Kidney (tissue), 14 donors: ENCODE results near the gene LHFPL6. TPM values are rescaled to one million over a fixed set of nuclear protein-coding genes. Genes with fewer than 3 reads are reported as not detected.

Experiments used
- DNase-seq, 5 donors: peaks; one replicate each; pipeline ENCODE4 v3.0.0-alpha.2; 2013 to 2020
- FAIRE-seq: peaks from 2 replicates; lab custom pipeline; 2012; peaks lifted over from hg19 to GRCh38; lab: Jason Lieb, UNC
- H3K27ac ChIP-seq, 2 donors: one replicate each; pipeline ENCODE4 v1.7.0; 2013; ENCODE audit warnings: low read depth in 2 of 2, low read length in 2 of 2, inconsistent platforms in 1 of 2
- H3K27me3 ChIP-seq: one replicate; pipeline ENCODE4 v1.7.1; 2013; ENCODE audit warnings: low read length, inconsistent platforms; ENCODE audit not compliant: control insufficient read depth, insufficient read depth
- H3K36me3 ChIP-seq, 3 donors: one replicate each; pipeline versions ENCODE4 v1.7.0 to v1.7.1; 2013; ENCODE audit warnings: low read length in 3 of 3, control low read depth in 1 of 3, inconsistent platforms in 1 of 3; ENCODE audit not compliant: insufficient read depth in 3 of 3, control insufficient read depth in 2 of 3
- H3K4me1 ChIP-seq, 3 donors: one replicate each; pipeline versions ENCODE4 v1.7.0 to v1.7.1; 2013; ENCODE audit warnings: low read length in 3 of 3, inconsistent platforms in 1 of 3, low read depth in 1 of 3; ENCODE audit not compliant: control insufficient read depth in 2 of 3, insufficient read depth in 2 of 3
- H3K4me3 ChIP-seq, 3 donors: one replicate each; pipeline versions ENCODE4 v1.7.0 to v1.8.1; 2013; ENCODE audit warnings: low read length in 3 of 3, control low read depth in 1 of 3, inconsistent platforms in 1 of 3
- H3K9ac ChIP-seq, 3 donors: one replicate each; pipeline versions ENCODE4 v1.7.0 to v1.7.1; 2013; ENCODE audit warnings: low read length in 3 of 3, control low read depth in 1 of 3, inconsistent platforms in 1 of 3
- H3K9me3 ChIP-seq, 3 donors: one replicate each; pipeline versions ENCODE4 v1.7.0 to v1.7.1; 2013; ENCODE audit warnings: low read length in 3 of 3, control low read depth in 1 of 3, inconsistent platforms in 1 of 3; ENCODE audit not compliant: control insufficient read depth in 2 of 3, insufficient read depth in 1 of 3
- CTCF ChIP-seq: IDR thresholded peaks from 3 replicates; pipeline ENCODE4 v1.5.1; 2012; ENCODE audit warnings: mild to moderate bottlenecking, moderate library complexity, borderline replicate concordance; ENCODE audit not compliant: insufficient read depth; ENCODE audit errors: extremely low read depth
- intact Hi-C: fragments of 100-400 bp; cut with DNase I; formaldehyde crosslinking; loops from one replicate; pipeline ENCODE4 v1.11.1; 2022
- polyA plus RNA-seq: library from polyadenylated mRNA; stranded (reverse); fragments of 350-450 nt; fragmentation: Illumina TruSeq; extraction: RNeasy Lipid Tissue Mini Kit (QIAGEN cat#74804); gene quantifications from one replicate; pipeline ENCODE4 v1.2.3, GENCODE V29; 2014; ENCODE audit warnings: low read depth, low replicate concordance; ENCODE audit not compliant: insufficient read depth
- total RNA-seq: library from RNA; stranded (reverse); fragmentation: NEBNext Ultra II Directional; extraction: Animal tissue kit (Norgen Biotek cat#: 25700); gene quantifications from one replicate; pipeline ENCODE4 v1.2.1, GENCODE V29; 2021
- donor health status: control.
- donor health status: control.
- donor health status: control.
- donor health status: control.
- donor health status: control.
- donor health status: DM: yes; HTN: yes; CAD: no.
- donor health status: Normal renal cell carcinoma (clear cell type).

Gene LHFPL6
- total and polyA plus RNA-seq, 2 donors from 2014 or later: 33.0 to 59.2 TPM

GRCh38 chr13:39612023-39612637 is 9.1 kb upstream of the LHFPL6 start:
- Histone ChIP-seq H3K36me3 (no peaks in the 10 kb centered on the region), H3K9me3 (no peaks in the 10 kb centered on the region), H3K9ac (no peak overlapping the region), H3K27ac (no peak overlapping the region), H3K27me3 (no peaks in the 10 kb centered on the region), H3K4me3 (no peak overlapping the region), H3K4me1 (no peaks in the 10 kb centered on the region)
- FAIRE-seq: peak; percentile 97
- intact Hi-C loops: loop anchor here (10.0 kb wide), 3 partner anchors 197 to 567 kb away; no protein-coding TSS in a partner anchor
- peak; percentile 74 for TF ChIP-seq CTCF
- DNase-seq: peak in 4 of 5 donors; percentile 56 to 89 (median 80)

GRCh38 chr13:39607876-39608275 is 4.9 kb upstream of the LHFPL6 start:
- Histone ChIP-seq H3K27me3 (no peaks in the 10 kb centered on the region), H3K9ac (no peak overlapping the region), H3K4me1 (no peaks in the 10 kb centered on the region), H3K27ac (no peak overlapping the region), H3K36me3 (no peaks in the 10 kb centered on the region), H3K9me3 (no peaks in the 10 kb centered on the region), H3K4me3 (no peak overlapping the region)
- FAIRE-seq (no peak), DNase-seq (no peak)
- TF ChIP-seq CTCF: no peak
- intact Hi-C loops: loop anchor here (10.0 kb wide), 1 partner anchor 343 kb away; no protein-coding TSS in a partner anchor

- no peak overlapping the region for H3K27ac ChIP-seq
- no peaks in the 10 kb centered on the region for H3K27me3 ChIP-seq
- TF ChIP-seq CTCF: no peak
- intact Hi-C loops: loop anchor here (10.0 kb wide), 1 partner anchor 341 kb away; no protein-coding TSS in a partner anchor
- H3K36me3 ChIP-seq: no peaks in the 10 kb centered on the region
- peaks cover 0 to 10% (median 7%) of the 10 kb centered on the region in 3 donors for H3K4me1 ChIP-seq
- FAIRE-seq: no peak
- no peaks in the 10 kb centered on the region for H3K9me3 ChIP-seq
- H3K4me3 ChIP-seq: no peak overlapping the region
- H3K9ac ChIP-seq: no peak overlapping the region
- no peak for DNase-seq
Observed at GRCh38 chr13:39605677-39606320, 2.8 kb upstream of the LHFPL6 start.
